Stimulated activated CD4-positive, alpha-beta T cell treated with anti-CD3 and anti-CD28 coated beads, Interleukin-1b, Interleukin-23, amount 100 ng/mL, for 48 hours (primary cell): Measurements from ENCODE around the gene PNPLA7.
"Not testable (repeated sequence)": the region's sequence is repeated elsewhere in the genome, so short reads cannot be mapped to it uniquely, and the experiment has no call there.

ENCODE experiments used
- DNase-seq: peaks from one replicate; pipeline ENCODE4 v3.0.0-alpha.2; 2020

The PNPLA7 gene

GRCh38 chr9:137574192-137574591 lies 24.0 kb upstream of the PNPLA7 start:
- DNase-seq = no peak

GRCh38 chr9:137570566-137570965 lies 20.4 kb upstream of the PNPLA7 start:
- no peak for DNase-seq

- no peak for DNase-seq
Measured at GRCh38 chr9:137569609-137570203, 19.5 kb upstream of the PNPLA7 start.

- DNase-seq = not testable (repeated sequence)
Measured at GRCh38 chr9:137568445-137568844, 18.2 kb upstream of the PNPLA7 start.

GRCh38 chr9:137564817-137565411 lies 14.7 kb upstream of the PNPLA7 start:
- DNase-seq = no peak

GRCh38 chr9:137564134-137564533 lies 13.9 kb upstream of the PNPLA7 start:
- DNase-seq = no peak

- DNase-seq = no peak
Measured at GRCh38 chr9:137558127-137558526, 7.9 kb upstream of the PNPLA7 start.

GRCh38 chr9:137556069-137556838 lies 6.1 kb upstream of the PNPLA7 start:
- DNase-seq = no peak

GRCh38 chr9:137555179-137555578 lies 5.0 kb upstream of the PNPLA7 start:
- DNase-seq = no peak

- no peak for DNase-seq
Measured at GRCh38 chr9:137554349-137554748, 4.1 kb upstream of the PNPLA7 start.

GRCh38 chr9:137553654-137554053 lies 3.5 kb upstream of the PNPLA7 start:
- DNase-seq = not testable (repeated sequence)

GRCh38 chr9:137552022-137552768 lies 2.0 kb upstream of the PNPLA7 start:
- peak; percentile 17 for DNase-seq

GRCh38 chr9:137551264-137552021 lies 1.2 kb upstream of the PNPLA7 start, which contains the start of gene MRPL41:
Gene MRPL41 (plus strand): TSS chr9:137551879. CDS start chr9:137552082, 203 bp downstream.
- peak; percentile 87 for DNase-seq

GRCh38 chr9:137550958-137551263 lies 709 bp upstream of the PNPLA7 start:
- DNase-seq = not testable (repeated sequence)

GRCh38 chr9:137547687-137548543 lies 2.3 kb downstream of the PNPLA7 start:
- DNase-seq = no peak

GRCh38 chr9:137545123-137545522 lies 5.1 kb downstream of the PNPLA7 start:
- no peak for DNase-seq

GRCh38 chr9:137544176-137544760 lies 5.9 kb downstream of the PNPLA7 start:
- DNase-seq = no peak

- no peak for DNase-seq
Measured at GRCh38 chr9:137543237-137543963, 6.8 kb downstream of the PNPLA7 start.

GRCh38 chr9:137542486-137542885 lies 7.7 kb downstream of the PNPLA7 start:
- no peak for DNase-seq

GRCh38 chr9:137540536-137540935 lies 9.7 kb downstream of the PNPLA7 start:
- no peak for DNase-seq

GRCh38 chr9:137538058-137538457 lies 12.1 kb downstream of the PNPLA7 start:
- no peak for DNase-seq
